Epithelial cell of proximal tubule (primary cell): ENCODE measurements around the gene HERC2. TPM values are rescaled to one million over a fixed set of nuclear protein-coding genes. Genes with fewer than 3 reads are reported as not detected.

Source experiments
- DNase-seq: peaks from one replicate; pipeline ENCODE4 v3.0.0-alpha.2; 2011; ENCODE audit warnings: low read depth
- H3K4me3 ChIP-seq: 2 replicates; pipeline ENCODE4 v1.5.1; 2011; ENCODE audit warnings: low read depth, mild to moderate bottlenecking, low read length
- total RNA-seq: library from RNA; depleted of rRNA; stranded (reverse); fragments of >200 nt; gene quantifications from 2 replicates; pipeline ENCODE4 v1.2.3, GENCODE V29; 2015
- TF ChIP-seq, protein P1 (sequence below): conservative IDR thresholded peaks from 2 replicates; pipeline ENCODE4 v1.5.1; 2012; ENCODE audit warnings: low read depth, mild to moderate bottlenecking, low read length

HERC2 gene
- total RNA-seq, 1 donor from 2014 or later, result 42.7 TPM

DNA sequence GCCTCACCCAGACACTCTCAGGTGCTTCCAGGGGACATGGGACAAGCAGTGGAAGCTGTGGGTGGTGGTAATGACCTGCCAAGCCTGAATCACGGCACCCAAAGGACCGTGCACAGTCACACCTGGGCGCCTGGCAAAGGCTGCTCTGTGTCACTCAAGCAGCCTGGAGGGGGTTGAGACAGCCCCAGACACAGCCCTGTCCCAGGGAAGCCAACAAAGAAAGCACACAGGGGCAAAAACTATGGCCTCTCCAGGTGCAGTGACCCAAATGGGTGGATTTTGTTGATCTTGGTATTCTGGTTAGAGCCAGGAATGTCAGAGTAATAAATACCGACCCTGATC lies 207.9 kb downstream of the HERC2 start:
- no peak overlapping the region for H3K4me3 ChIP-seq
- TF ChIP-seq, protein P1, sequence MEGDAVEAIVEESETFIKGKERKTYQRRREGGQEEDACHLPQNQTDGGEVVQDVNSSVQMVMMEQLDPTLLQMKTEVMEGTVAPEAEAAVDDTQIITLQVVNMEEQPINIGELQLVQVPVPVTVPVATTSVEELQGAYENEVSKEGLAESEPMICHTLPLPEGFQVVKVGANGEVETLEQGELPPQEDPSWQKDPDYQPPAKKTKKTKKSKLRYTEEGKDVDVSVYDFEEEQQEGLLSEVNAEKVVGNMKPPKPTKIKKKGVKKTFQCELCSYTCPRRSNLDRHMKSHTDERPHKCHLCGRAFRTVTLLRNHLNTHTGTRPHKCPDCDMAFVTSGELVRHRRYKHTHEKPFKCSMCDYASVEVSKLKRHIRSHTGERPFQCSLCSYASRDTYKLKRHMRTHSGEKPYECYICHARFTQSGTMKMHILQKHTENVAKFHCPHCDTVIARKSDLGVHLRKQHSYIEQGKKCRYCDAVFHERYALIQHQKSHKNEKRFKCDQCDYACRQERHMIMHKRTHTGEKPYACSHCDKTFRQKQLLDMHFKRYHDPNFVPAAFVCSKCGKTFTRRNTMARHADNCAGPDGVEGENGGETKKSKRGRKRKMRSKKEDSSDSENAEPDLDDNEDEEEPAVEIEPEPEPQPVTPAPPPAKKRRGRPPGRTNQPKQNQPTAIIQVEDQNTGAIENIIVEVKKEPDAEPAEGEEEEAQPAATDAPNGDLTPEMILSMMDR, result no peak
- no peak for DNase-seq

DNA sequence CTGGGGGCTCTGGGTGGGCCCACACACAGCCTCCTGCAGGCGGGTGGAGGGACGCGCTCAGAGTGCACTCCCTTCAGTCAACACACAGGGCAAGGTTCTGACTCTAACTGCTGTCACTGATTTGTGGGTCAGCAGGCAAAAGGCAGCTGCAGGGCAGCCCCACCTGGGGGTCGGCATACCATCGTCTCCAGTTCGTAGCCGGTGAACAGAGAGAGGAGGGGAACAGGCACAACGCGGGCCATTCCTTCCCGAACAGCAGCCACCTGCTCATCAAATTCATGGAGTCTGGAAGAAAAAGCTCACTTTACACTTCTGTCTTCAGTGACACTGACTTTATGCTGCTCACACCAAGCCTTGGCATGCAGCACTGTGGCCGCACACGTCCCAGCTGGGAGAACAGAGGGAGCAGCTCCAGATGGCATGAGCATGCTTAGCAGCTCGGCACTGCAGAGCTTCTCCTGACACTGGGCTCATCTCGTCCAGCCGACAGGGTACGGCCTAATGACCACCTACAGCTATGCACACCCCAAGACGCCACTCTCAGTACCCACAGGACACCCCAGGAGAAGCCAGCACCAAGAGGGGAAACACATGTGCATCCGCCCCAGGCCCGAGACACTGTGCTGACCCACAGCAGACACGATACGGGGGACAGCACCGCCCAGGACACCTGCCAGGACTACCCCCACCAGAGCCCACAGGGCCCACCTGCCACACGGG lies 208.4 kb downstream of the HERC2 start:
- TF ChIP-seq, protein P1, result no peak
- DNase-seq, result no peak
- no peak overlapping the region for H3K4me3 ChIP-seq

DNA sequence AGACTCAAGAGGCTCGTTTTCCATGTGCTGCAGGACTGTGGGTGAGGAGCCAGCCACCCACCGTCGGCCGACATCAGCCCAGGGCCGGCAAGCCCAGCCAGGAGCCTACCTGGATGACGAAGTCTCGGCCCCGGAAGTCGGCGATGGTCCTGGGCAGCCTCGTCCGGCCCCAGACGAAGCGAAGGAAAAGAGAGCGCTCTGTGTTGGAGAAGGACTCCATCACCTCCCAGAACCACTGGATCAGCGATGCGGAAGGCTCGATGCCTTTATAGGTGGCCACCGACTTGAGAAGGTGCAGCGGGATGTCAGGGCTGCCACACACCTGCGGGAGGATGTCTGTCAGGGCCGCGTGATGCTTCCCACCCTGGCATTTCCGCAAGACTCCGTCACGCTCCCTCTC lies 209.0 kb downstream of the HERC2 start:
- no peak overlapping the region for H3K4me3 ChIP-seq
- DNase-seq, result no peak
- TF ChIP-seq, protein P1, result no peak

DNA sequence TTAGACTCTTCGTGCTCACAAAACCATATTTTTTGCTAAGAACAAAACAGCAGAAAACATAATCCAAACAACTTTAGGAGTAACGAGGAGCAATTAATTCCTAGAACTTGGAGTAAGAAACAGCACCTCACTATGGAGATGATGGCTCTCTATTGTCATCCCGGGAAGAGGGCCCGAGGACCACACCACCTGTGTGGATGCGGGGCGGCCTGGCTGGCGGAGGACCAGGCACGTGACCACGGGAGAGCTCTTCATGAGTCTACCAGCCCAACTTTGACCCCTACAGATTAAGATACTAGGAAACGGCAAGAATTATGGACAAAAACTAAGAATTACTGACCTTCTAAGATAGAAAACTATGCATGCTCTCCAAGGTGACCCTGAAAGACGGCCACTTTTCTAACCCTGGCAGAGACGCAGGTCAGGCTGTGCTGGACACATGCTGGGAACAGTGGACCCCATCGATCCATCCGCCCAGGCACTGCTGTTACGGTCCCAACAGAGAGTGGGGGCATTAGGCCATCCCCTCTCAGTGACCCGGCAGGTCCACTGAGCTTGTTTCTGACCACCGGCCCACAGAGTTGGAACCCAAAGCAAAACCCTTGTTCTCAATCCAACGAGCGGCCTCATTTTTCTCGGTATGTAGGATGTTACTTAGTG lies 209.7 kb downstream of the HERC2 start:
- TF ChIP-seq, protein P1, result no peak
- no peak overlapping the region for H3K4me3 ChIP-seq
- no peak for DNase-seq

DNA sequence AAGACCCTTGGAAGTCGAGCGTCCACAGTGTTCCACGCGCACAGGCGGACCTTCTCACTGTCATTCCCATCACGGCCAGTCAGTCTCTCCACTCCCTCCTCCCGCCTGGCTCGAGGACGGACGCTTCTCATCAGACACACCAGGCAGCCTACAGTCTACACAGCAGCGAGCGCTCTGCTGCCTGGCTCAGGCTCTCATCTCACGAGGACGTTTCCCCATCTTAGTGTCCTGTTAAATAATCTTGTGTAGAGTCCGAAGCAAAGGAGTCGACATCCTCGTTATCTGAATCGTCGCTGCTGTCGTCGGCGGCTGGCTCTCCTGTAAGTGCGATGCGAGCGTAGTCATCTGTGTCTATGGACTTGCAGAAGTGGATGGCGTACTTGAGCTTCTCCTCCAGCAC lies 210.4 kb downstream of the HERC2 start:
- no peak for DNase-seq
- H3K4me3 ChIP-seq, result no peak overlapping the region
- TF ChIP-seq, protein P1, result no peak

DNA sequence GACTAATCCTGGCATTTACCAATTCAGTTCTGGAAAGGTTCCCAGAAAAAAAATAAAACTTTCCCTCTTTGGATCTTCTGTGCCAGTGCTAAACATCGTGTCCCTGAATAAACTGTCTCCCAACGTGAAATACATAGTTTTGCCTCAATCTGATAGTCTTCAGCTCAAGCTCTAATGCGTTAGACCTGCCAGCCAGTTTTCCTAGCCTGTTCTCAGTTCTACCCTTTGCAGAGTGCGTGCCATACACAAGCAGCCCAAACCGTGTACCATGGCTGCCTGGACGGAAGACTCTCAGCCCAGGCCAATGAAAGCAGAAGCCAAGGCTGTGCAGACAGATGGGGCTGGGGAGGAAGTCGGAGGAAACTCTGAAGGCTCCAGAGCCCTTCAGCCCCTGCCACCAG lies 211.5 kb downstream of the HERC2 start:
- TF ChIP-seq, protein P1, result no peak
- no peak overlapping the region for H3K4me3 ChIP-seq
- no peak for DNase-seq
